ENCODE measurements around the gene XRCC6. TPM values are rescaled to one million over a fixed set of nuclear protein-coding genes. Genes with fewer than 3 reads are reported as not detected.
"Not testable (repeated sequence)": the region's sequence is repeated elsewhere in the genome, so short reads cannot be mapped to it uniquely, and the experiment has no call there.

The XRCC6 gene
- total RNA-seq, 1 donor: 210 TPM

DNA sequence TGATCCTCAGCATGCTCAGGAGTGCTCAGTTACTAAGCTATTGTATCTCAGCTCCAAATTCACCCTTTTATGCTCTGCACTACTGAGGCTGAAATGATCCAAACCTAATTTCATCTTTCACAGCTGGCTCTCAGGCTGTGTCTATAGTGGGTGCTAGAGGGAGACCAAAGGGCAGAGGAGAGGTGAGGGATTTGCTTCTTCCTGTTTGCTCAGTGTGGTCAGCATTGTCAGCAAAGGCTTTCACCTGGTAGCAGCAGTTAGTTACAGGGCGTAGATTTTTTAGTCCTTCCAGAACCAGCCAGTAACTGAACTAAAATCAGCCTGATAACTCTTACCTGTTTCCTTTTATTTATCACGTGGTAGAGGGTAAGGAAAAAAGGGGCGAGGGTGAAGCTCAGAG is 33.2 kb downstream of the XRCC6 start:
- H3K4me1 ChIP-seq (ENCODE audit: insufficient read depth, low read length): no peaks in the 10 kb centered on the region
- H3K27me3 ChIP-seq (ENCODE audit: insufficient read depth, low read length): no peaks in the 10 kb centered on the region
- H3K4me3 ChIP-seq (ENCODE audit: low read length): no peak overlapping the region
- H3K9me3 ChIP-seq (ENCODE audit: low read depth, low read length): no peaks in the 10 kb centered on the region

DNA sequence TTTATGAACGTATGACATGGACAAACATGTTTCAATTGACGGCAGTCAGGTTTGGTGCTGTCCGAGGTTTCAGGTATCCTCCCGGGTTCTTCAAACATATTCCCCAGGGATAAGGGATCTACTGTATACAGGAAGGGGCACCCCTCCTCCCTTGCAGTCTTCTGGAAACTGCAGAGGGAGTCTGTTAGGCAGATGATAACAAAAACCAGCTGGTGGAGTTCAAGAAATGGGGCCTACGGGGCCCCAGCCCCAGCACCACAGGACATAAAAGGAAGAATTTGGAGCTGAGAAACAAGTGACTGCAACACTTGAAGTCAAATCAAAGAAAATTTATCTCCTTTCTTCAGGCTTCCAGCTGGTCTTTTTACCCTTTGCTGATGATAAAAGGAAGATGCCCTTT is 35.5 kb downstream of the XRCC6 start:
- Histone ChIP-seq H3K27me3 (ENCODE audit: insufficient read depth, low read length) (no peaks in the 10 kb centered on the region), H3K9me3 (ENCODE audit: low read depth, low read length) (no peaks in the 10 kb centered on the region), H3K4me3 (ENCODE audit: low read length) (no peak overlapping the region), H3K4me1 (ENCODE audit: insufficient read depth, low read length) (no peaks in the 10 kb centered on the region)

DNA sequence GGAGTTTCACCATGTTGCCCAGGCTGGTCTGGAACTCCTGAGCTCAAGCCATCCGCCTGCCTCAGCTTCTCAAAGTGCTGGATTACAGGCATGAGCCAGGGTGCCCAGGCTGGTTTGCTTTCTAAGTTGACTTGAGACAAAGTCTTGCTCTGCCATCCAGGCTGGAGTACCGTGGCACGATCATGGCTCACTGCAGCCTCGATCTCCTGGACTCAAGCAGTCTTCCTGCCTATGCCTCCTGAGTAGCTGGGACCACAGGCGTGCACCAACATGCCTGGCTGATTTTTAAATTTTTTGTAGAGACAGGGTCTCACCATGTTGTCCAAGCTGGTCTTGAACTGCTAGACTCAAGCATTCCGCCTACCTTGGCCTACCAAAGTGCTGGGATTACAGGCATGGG is 36.6 kb downstream of the XRCC6 start:
- Histone ChIP-seq H3K4me3 (ENCODE audit: low read length) (no peak overlapping the region), H3K9me3 (ENCODE audit: low read depth, low read length) (no peaks in the 10 kb centered on the region), H3K27me3 (ENCODE audit: insufficient read depth, low read length) (no peaks in the 10 kb centered on the region), H3K4me1 (ENCODE audit: insufficient read depth, low read length) (no peaks in the 10 kb centered on the region)

DNA sequence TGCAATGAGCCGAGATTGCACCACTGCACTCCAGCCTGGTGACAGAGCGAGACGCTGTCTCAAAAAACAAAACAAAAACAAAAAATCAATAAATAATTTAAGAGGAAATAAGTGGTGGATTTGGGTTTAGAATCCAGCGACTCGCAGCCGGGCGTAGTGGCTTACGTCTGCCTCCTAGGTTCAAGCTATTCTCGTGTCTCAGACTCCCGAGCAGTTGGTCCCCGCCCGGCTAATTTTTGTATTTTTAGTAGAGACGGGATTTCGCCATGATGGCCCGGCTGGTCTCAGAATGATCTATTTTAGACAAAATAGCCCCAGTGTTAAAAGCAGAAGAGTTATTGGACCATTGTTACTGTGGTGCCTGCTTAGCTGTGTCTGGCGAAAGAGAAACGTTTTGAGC is 37.8 kb downstream of the XRCC6 start:
- no peaks in the 10 kb centered on the region for H3K27me3 ChIP-seq (ENCODE audit: insufficient read depth, low read length)
- H3K9me3 ChIP-seq (ENCODE audit: low read depth, low read length): no peaks in the 10 kb centered on the region
- no peaks in the 10 kb centered on the region for H3K4me1 ChIP-seq (ENCODE audit: insufficient read depth, low read length)
- H3K4me3 ChIP-seq (ENCODE audit: low read length): no peak overlapping the region

DNA sequence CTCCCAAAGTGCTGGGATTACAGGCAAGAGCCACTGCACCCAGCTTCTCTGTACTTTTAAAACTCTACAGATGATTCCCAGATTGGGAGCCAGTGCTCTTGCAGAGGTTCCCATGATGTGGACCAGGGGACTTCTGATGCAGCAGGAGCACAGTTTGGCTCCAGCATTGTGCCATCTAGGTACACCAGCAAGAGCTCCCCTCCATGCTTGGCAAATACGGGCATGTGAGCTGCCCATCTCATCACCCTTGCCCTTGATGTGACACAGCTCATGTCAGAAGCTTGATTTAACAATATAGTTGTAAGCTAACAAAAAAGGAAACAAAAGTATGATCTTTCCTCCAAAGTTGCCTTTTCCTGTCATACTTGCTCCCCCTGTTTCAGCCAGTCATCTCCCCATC is 38.8 kb downstream of the XRCC6 start:
- H3K9me3 ChIP-seq (ENCODE audit: low read depth, low read length): no peaks in the 10 kb centered on the region
- no peaks in the 10 kb centered on the region for H3K27me3 ChIP-seq (ENCODE audit: insufficient read depth, low read length)
- no peak overlapping the region for H3K4me3 ChIP-seq (ENCODE audit: low read length)
- H3K4me1 ChIP-seq (ENCODE audit: insufficient read depth, low read length): no peaks in the 10 kb centered on the region

DNA sequence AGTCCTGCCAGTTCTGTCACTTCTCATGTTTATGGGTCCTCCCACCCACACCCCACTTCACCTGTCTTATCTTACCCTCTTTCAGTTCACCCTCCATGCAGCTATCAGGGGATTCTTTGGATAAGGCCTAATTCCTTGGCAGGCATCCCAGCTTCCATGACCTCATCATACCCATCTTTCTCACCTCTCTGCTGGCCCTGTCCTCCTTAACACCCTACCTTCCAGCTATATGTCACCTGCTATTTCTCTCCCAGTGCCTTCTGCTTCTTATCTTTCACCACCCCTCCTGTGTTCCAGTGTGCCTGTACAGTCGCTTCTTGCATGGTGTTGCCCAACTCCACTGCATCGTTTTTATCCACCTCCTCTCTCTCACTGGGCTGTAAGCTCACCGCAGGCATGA is 39.3 kb downstream of the XRCC6 start:
- no peak overlapping the region for H3K4me3 ChIP-seq (ENCODE audit: low read length)
- H3K27me3 ChIP-seq (ENCODE audit: insufficient read depth, low read length): no peaks in the 10 kb centered on the region
- H3K4me1 ChIP-seq (ENCODE audit: insufficient read depth, low read length): no peaks in the 10 kb centered on the region
- no peaks in the 10 kb centered on the region for H3K9me3 ChIP-seq (ENCODE audit: low read depth, low read length)

DNA sequence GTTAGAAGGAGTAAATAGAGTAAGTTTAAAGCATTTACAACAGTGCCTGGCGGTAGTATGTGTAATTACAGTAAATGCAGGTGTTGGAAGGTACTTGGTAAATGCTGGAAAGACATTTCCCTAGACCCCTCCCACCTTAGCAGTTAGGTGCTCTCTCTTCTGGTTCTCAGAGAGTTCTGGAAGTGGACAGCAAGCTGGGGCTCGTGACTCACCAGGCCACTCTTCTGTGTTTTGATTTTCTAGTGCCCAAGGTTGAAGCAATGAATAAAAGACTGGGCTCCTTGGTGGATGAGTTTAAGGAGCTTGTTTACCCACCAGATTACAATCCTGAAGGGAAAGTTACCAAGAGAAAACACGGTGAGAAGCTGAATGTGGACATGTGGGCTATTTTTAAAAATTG is 40.0 kb downstream of the XRCC6 start:
- no peaks in the 10 kb centered on the region for H3K9me3 ChIP-seq (ENCODE audit: low read depth, low read length)
- no peaks in the 10 kb centered on the region for H3K4me1 ChIP-seq (ENCODE audit: insufficient read depth, low read length)

DNA sequence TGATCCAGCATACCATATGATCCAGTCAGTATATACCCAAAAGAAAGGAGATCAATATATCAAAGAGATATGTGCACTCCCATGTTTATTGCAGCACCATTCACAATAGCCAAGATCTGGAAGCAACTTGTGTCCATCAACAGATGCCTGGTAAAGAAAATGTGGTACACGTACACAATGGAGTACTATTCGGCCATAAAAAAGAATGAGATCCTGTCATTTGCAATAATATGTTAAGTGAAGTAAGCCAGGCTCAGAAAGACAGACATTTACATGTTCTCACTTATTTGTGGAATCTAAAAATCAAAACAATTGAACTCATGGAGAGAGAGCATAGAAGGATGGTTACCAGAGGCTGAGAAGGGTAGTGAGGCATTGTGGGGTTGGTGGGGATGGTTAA is 40.6 kb downstream of the XRCC6 start:
- peaks cover 4% of the 10 kb centered on the region for H3K4me1 ChIP-seq (ENCODE audit: insufficient read depth, low read length)
- no peak overlapping the region for H3K4me3 ChIP-seq (ENCODE audit: low read length)
- H3K9me3 ChIP-seq (ENCODE audit: low read depth, low read length): no peaks in the 10 kb centered on the region
- H3K27me3 ChIP-seq (ENCODE audit: insufficient read depth, low read length): no peaks in the 10 kb centered on the region

More for the DNA sequence above, 40.0 kb downstream of the XRCC6 start:
- H3K4me3 ChIP-seq (ENCODE audit: low read length): no peak overlapping the region
- H3K27me3 ChIP-seq (ENCODE audit: insufficient read depth, low read length): no peaks in the 10 kb centered on the region

DNA sequence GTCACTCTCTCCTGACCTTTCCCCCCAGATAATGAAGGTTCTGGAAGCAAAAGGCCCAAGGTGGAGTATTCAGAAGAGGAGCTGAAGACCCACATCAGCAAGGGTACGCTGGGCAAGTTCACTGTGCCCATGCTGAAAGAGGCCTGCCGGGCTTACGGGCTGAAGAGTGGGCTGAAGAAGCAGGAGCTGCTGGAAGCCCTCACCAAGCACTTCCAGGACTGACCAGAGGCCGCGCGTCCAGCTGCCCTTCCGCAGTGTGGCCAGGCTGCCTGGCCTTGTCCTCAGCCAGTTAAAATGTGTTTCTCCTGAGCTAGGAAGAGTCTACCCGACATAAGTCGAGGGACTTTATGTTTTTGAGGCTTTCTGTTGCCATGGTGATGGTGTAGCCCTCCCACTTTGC is 42.5 kb downstream of the XRCC6 start:
- not testable (repeated sequence) for H3K9me3 ChIP-seq (ENCODE audit: low read depth, low read length); H3K4me3 ChIP-seq (ENCODE audit: low read length); H3K27me3 ChIP-seq (ENCODE audit: insufficient read depth, low read length)
- H3K4me1 ChIP-seq (ENCODE audit: insufficient read depth, low read length): peaks cover 12% of the 10 kb centered on the region

DNA sequence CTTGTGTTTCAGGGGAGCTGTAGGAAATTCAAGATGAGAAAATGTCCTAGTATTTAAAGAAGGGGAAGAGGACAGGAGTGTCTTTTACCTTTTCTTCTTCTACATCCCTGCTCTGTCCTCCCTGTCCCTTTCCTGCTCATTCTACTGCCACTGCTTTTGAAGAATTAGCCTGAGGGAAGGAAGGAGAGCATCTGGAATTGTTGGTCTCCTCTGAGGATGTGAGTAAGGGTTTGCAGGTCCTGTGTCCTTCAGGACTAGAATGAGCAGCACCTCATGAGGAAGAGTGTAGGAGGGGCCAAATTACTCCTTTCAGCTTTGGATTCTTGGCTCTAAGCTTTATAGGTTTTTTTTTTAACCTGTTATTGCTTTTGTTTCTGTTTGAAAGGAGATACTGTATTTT is 43.4 kb downstream of the XRCC6 start:
- Histone ChIP-seq H3K4me3 (ENCODE audit: low read length) (no peak overlapping the region), H3K4me1 (ENCODE audit: insufficient read depth, low read length) (peaks cover 12% of the 10 kb centered on the region), H3K9me3 (ENCODE audit: low read depth, low read length) (no peaks in the 10 kb centered on the region), H3K27me3 (ENCODE audit: insufficient read depth, low read length) (no peaks in the 10 kb centered on the region)

DNA sequence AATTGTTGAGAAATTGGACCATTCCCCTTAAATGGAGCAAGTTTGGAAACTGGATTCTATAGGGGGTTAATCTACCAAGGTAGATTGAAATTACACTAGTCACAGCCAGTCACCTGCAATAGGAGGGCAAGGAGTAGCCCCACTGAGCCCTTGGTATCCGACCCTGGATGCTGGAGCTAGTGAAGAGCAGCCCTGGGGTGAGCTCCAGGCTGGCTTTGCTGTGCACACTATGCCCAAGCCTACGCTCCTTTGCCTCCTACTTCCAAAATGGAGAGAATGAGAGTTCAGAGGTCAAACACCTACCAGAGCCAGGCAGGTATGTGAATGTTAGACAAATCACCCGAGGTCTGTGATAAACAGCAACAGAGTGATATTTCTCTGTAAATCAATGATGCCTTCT is 43.9 kb downstream of the XRCC6 start:
- Histone ChIP-seq H3K4me3 (ENCODE audit: low read length) (no peak overlapping the region), H3K9me3 (ENCODE audit: low read depth, low read length) (no peaks in the 10 kb centered on the region), H3K4me1 (ENCODE audit: insufficient read depth, low read length) (peaks cover 12% of the 10 kb centered on the region), H3K27me3 (ENCODE audit: insufficient read depth, low read length) (no peaks in the 10 kb centered on the region)

DNA sequence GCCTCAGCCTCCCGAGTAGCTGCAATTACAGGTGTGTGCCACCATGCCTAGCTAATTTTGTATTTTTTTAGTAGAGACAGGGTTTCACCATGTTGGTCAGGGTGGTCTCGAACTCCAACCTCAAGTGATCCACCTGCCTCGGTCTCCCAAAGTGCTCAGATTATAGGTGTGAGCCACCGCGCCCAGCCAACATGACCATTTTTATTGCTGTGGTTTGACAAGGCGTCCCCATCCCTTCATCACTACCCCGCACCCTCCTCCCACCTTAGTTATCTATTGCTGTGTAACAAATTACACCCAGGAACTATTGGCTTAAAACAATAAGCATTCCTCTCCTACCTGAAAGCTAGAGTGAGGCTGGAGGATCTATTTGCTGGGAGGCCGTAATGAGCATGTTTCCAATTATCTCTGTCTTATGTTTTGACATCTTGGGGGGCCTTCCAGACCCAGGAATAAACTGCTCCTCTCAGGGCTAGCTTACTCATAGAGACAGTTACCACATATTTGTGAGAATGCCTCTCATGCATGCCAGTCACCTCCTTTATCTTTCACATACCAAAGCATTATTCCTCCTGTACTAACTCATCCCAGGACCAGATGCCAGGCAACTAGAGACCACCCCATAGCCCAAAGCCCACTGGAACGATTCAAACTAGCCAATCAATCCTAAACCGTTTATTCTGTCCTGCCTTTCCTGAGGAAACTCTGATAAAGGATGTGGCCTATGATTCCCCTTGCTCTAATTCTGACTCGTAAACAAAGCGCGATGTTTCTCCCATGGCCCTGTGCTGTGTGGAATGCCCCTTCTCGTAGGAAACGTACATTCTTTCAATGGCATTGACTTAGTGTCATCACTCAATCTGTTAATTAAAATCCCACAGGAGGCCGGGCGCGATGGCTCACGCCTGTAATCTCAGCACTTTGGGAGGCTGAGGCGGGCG is 48.1 kb downstream of the XRCC6 start:
- H3K4me1 ChIP-seq (ENCODE audit: insufficient read depth, low read length): peaks cover 12% of the 10 kb centered on the region

DNA sequence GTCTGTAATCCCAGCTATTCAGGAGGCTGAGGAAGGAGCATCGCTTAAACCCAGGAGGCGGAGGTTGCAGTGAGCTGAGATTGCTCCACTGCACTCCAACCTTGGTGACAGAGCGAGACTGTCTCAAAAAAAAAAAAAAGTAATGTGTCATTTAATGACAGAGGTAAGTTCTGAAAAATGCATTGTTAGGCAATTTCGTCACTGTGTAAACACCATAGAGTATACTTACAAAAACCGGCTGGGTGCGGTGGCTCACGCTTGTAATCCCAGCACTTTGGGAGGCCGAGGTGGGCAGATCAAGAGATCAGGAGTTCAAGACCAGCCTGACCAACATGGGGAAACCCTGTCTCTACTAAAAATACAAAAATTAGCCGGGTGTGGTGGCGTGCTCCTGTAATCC is 51.0 kb downstream of the XRCC6 start:
- H3K4me1 ChIP-seq (ENCODE audit: insufficient read depth, low read length); H3K27me3 ChIP-seq (ENCODE audit: insufficient read depth, low read length); H3K9me3 ChIP-seq (ENCODE audit: low read depth, low read length); H3K4me3 ChIP-seq (ENCODE audit: low read length): not testable (repeated sequence)

More for the DNA sequence above, 48.1 kb downstream of the XRCC6 start:
- Histone ChIP-seq H3K27me3 (ENCODE audit: insufficient read depth, low read length) (no peaks in the 10 kb centered on the region), H3K9me3 (ENCODE audit: low read depth, low read length) (no peaks in the 10 kb centered on the region), H3K4me3 (ENCODE audit: low read length) (no peak overlapping the region)

DNA sequence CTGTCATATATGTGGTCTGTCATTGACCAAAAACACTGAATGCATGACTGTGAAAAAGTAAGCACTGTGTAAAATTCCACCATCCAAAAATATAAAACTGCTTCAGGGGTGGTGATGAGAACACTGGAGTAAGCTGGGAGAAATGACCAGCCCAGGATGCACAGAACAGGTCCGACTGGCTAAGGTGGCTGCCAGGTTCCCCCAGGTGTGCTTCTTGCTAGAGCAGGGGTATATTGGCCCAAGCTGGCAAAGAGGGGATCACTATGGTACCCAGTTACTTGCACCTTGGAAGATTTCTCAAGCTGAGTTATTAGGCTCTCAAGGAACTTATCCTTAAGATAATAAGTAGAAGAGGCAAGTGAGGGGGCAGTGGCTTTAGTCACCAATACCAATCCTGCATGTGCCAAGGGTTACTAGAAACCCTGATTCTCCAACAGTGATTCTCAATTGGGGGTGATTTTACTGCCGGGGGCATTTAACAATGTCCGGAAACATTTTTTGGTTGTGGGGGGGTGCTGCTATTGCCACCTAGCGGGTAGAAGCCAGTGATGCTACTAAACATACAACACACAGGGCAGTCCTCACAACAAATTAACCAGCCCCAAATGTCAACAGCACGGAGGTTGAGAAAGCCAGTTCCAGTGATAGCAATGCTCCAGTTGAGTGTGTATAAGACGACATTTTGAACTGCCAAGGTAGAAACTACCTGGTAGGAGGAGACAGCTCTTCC is 51.9 kb downstream of the XRCC6 start:
- H3K27me3 ChIP-seq (ENCODE audit: insufficient read depth, low read length): no peaks in the 10 kb centered on the region
- no peaks in the 10 kb centered on the region for H3K4me1 ChIP-seq (ENCODE audit: insufficient read depth, low read length)
- H3K9me3 ChIP-seq (ENCODE audit: low read depth, low read length): no peaks in the 10 kb centered on the region
- H3K4me3 ChIP-seq (ENCODE audit: low read length): no peak overlapping the region

DNA sequence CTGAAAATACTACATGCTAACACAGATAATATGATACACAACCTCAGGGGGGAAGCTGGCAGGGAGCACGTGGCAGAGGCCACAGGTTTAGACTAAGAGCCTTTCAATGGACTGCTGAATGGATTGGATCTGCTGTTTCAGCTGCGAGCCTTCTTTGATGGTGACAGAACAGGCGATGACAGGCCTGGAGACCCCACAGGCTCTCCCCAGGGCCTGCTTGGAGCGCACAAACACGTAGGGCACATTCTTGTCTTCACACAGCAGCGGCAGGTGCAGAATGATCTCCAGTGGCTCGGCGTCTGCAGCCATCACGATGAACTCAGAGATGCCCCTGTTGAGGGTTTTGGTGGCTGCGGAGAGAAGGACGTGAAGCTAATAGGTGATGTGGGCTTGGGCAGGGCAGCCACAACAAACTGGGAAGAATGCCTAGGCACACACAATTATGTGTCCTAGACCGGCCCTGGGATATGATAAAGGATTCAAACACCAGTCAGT is 53.8 kb downstream of the XRCC6 start:
- H3K4me3 ChIP-seq (ENCODE audit: low read length): no peak overlapping the region
- H3K27me3 ChIP-seq (ENCODE audit: insufficient read depth, low read length): no peaks in the 10 kb centered on the region
- no peaks in the 10 kb centered on the region for H3K9me3 ChIP-seq (ENCODE audit: low read depth, low read length)
- no peaks in the 10 kb centered on the region for H3K4me1 ChIP-seq (ENCODE audit: insufficient read depth, low read length)

Measured in mononuclear cell (primary cell).